H9 (cell line): ENCODE measurements around the gene ERAP2. TPM values are rescaled to one million over a fixed set of nuclear protein-coding genes. Genes with fewer than 3 reads are reported as not detected.

Source experiments
- DNase-seq: peaks from one replicate; pipeline ENCODE4 v3.0.0-alpha.2; 2017
- H2AFZ ChIP-seq: one replicate; pipeline ENCODE4 v1.6.1; 2013; ENCODE audit warnings: mild to moderate bottlenecking, low read length, control low read depth, moderate library complexity
- H2AK5ac ChIP-seq: 2 replicates; pipeline ENCODE4 v1.6.1; 2013; ENCODE audit warnings: low read length, control low read depth, mixed read lengths; ENCODE audit not compliant: insufficient read length
- H2BK120ac ChIP-seq: one replicate; pipeline ENCODE4 v1.6.1; 2013; ENCODE audit warnings: low read depth, mild to moderate bottlenecking, low read length, control low read depth, inconsistent platforms; ENCODE audit not compliant: poor library complexity, severe bottlenecking
- H2BK12ac ChIP-seq: 2 replicates; pipeline ENCODE4 v1.6.1; 2013; ENCODE audit warnings: low read length, control low read depth, mixed read lengths, low read depth; ENCODE audit not compliant: insufficient read length
- H2BK15ac ChIP-seq: 2 replicates; pipeline ENCODE4 v1.6.1; 2013; ENCODE audit warnings: low read depth, low read length, control low read depth
- H2BK20ac ChIP-seq: one replicate; pipeline ENCODE4 v1.6.1; 2013; ENCODE audit warnings: low read depth, mild to moderate bottlenecking, low read length, control low read depth, inconsistent platforms; ENCODE audit not compliant: poor library complexity, severe bottlenecking
- H2BK5ac ChIP-seq: 2 replicates; pipeline ENCODE4 v1.6.1; 2013; ENCODE audit warnings: low read length, control low read depth, mixed read lengths; ENCODE audit not compliant: insufficient read length
- H3K14ac ChIP-seq: 2 replicates; pipeline ENCODE4 v1.6.1; 2013; ENCODE audit warnings: low read length, control low read depth; ENCODE audit not compliant: insufficient read depth
- H3K18ac ChIP-seq: 2 replicates; pipeline ENCODE4 v1.6.1; 2013; ENCODE audit warnings: low read depth, mild to moderate bottlenecking, mixed read lengths, low read length, control low read depth; ENCODE audit not compliant: insufficient read length
- H3K23ac ChIP-seq: 2 replicates; pipeline ENCODE4 v1.6.1; 2013; ENCODE audit warnings: low read length, control low read depth, mixed read lengths, low read depth; ENCODE audit not compliant: insufficient read length
- H3K23me2 ChIP-seq: 2 replicates; pipeline ENCODE4 v1.6.1; 2013; ENCODE audit warnings: low read depth, mild to moderate bottlenecking, mixed read lengths, low read length, control low read depth; ENCODE audit not compliant: insufficient read length, poor library complexity, severe bottlenecking
- H3K27ac ChIP-seq: 2 replicates; pipeline ENCODE4 v1.5.1; 2013; ENCODE audit warnings: low read length, control low read depth, mixed read lengths, low read depth; ENCODE audit not compliant: insufficient read length
- H3K27me3 ChIP-seq: 2 replicates; pipeline ENCODE4 v1.6.1; 2013; ENCODE audit warnings: low read length, control low read depth, inconsistent platforms; ENCODE audit not compliant: insufficient read depth
- H3K4ac ChIP-seq: 2 replicates; pipeline ENCODE4 v1.6.1; 2013; ENCODE audit warnings: low read depth, mild to moderate bottlenecking, control low read depth, inconsistent platforms, low read length, moderate library complexity
- H3K4me1 ChIP-seq: 2 replicates; pipeline ENCODE4 v1.6.1; 2013; ENCODE audit warnings: low read length, control low read depth, inconsistent platforms; ENCODE audit not compliant: insufficient read depth
- H3K4me2 ChIP-seq: 2 replicates; pipeline ENCODE4 v1.6.1; 2013; ENCODE audit warnings: low read length, control low read depth, mixed read lengths; ENCODE audit not compliant: insufficient read length, insufficient read depth
- H3K56ac ChIP-seq: 2 replicates; pipeline ENCODE4 v1.6.1; 2013; ENCODE audit warnings: low read depth, mild to moderate bottlenecking, mixed read lengths, low read length, control low read depth; ENCODE audit not compliant: insufficient read length
- H3K79me1 ChIP-seq: 2 replicates; pipeline ENCODE4 v1.6.1; 2013; ENCODE audit warnings: low read depth, mild to moderate bottlenecking, moderate library complexity, low read length, control low read depth, inconsistent platforms; ENCODE audit not compliant: insufficient read depth, poor library complexity, severe bottlenecking
- H3K79me2 ChIP-seq: 2 replicates; pipeline ENCODE4 v1.6.1; 2013; ENCODE audit warnings: low read length, control low read depth, inconsistent platforms; ENCODE audit not compliant: insufficient read depth
- H3K9ac ChIP-seq: 2 replicates; pipeline ENCODE4 v1.6.1; 2013; ENCODE audit warnings: low read length, control low read depth, mixed read lengths; ENCODE audit not compliant: insufficient read length; ENCODE audit errors: extremely low read depth
- H3K9me3 ChIP-seq: one replicate; pipeline ENCODE4 v1.6.1; 2013; ENCODE audit warnings: low read depth, low read length, inconsistent platforms; ENCODE audit not compliant: control insufficient read depth
- H3T11ph ChIP-seq: one replicate; pipeline ENCODE4 v1.6.1; 2013; ENCODE audit warnings: mild to moderate bottlenecking, low read length, control low read depth, inconsistent platforms
- H4K20me1 ChIP-seq: one replicate; pipeline ENCODE4 v1.6.1; 2013; ENCODE audit not compliant: control insufficient read depth, insufficient read length, insufficient read depth
- H4K5ac ChIP-seq: 2 replicates; pipeline ENCODE4 v1.6.1; 2013; ENCODE audit warnings: low read depth, mild to moderate bottlenecking, mixed read lengths, low read length, control low read depth; ENCODE audit not compliant: insufficient read length
- H4K8ac ChIP-seq: replicated peaks from 2 replicates; pipeline ENCODE4 v1.6.1; 2013; ENCODE audit warnings: low read length, control low read depth, mixed read lengths, low read depth; ENCODE audit not compliant: insufficient read length
- H4K91ac ChIP-seq: 2 replicates; pipeline ENCODE4 v1.6.1; 2013; ENCODE audit warnings: low read depth, mild to moderate bottlenecking, moderate library complexity, mixed read lengths, low read length, control low read depth; ENCODE audit not compliant: insufficient read length
- H3K27ac Mint-ChIP-seq, 3 experiments: 2 replicates in 2 of 3; 3 replicates in 1 of 3; pipeline ENCODE4 v1.8.0; 2020 to 2021; ENCODE audit warnings: mixed read lengths in 3 of 3, mild to moderate bottlenecking in 1 of 3, moderate library complexity in 1 of 3
- H3K27me3 Mint-ChIP-seq: 2 replicates; pipeline ENCODE4 v1.8.0; 2021; ENCODE audit warnings: low read depth, mild to moderate bottlenecking, moderate library complexity, mixed read lengths
- H3K36me3 Mint-ChIP-seq, 3 experiments: 2 replicates in 2 of 3; 3 replicates in 1 of 3; pipeline ENCODE4 v1.8.0; 2020 to 2021; ENCODE audit warnings: low read depth in 3 of 3, mixed read lengths in 3 of 3; ENCODE audit not compliant: insufficient read depth in 1 of 3
- H3K4me1 Mint-ChIP-seq, 2 experiments: 2 replicates each; pipeline ENCODE4 v1.8.0; 2020; ENCODE audit warnings: mixed read lengths in 2 of 2
- H3K4me3 Mint-ChIP-seq, 2 experiments: 2 replicates in 1 of 2; 3 replicates in 1 of 2; pipeline ENCODE4 v1.8.0; 2020 to 2021; ENCODE audit warnings: mild to moderate bottlenecking in 2 of 2, mixed read lengths in 2 of 2, moderate library complexity in 1 of 2
- H3K9me3 Mint-ChIP-seq, 2 experiments: 2 replicates in 1 of 2; 3 replicates in 1 of 2; pipeline ENCODE4 v1.8.0; 2020; ENCODE audit warnings: mild to moderate bottlenecking in 2 of 2, mixed read lengths in 2 of 2, moderate library complexity in 1 of 2
- WGBS: extraction: QIAGEN DNeasy Blood & Tissue Kit; methylation state at CpG from one replicate; pipeline ENCODE4 v1.1.7; 2013; ENCODE audit warnings: missing lambda C conversion rate, low lambda C conversion rate, mixed read lengths; ENCODE audit not compliant: insufficient read length; ENCODE audit errors: extremely low coverage; 5-methylcytosine and 5-hydroxymethylcytosine counted together
- total RNA-seq: library from RNA; stranded (reverse); gene quantifications from 2 replicates; pipeline ENCODE4 v1.2.1, GENCODE V29; 2021
- TF ChIP-seq, protein P1 (sequence below): fragments of 200-600 bp; sonication (generic); conservative IDR thresholded peaks from 3 replicates; pipeline ENCODE4 v1.8.0; 2021; ENCODE audit warnings: antibody characterized with exemption, mild to moderate bottlenecking

Gene ERAP2
- total RNA-seq, 1 experiment from 2014 or later, result 0.09 TPM

DNA sequence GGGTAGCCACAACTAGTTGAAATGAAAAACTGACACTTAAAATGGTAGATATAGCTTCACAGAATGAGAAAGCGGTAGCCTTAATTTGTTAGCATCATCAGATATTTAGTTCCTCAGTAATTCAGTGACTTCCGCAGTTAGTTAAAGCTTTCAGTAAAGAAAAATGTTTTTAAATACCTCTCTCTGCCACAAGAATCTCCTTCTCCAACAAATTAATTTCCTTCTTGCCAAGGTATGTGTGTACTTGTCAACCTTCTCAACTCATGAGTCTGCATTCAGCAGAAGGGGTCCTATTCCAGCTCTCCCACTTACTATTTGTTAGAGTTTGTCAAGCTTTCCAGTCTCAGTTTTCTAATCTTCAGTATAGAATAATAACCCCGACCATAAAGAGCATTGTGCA lies 42.3 kb upstream of the ERAP2 start:
- no peak overlapping the region for H3K23ac ChIP-seq
- no peak overlapping the region for H3K4ac ChIP-seq
- no peak overlapping the region for H3K4me3 Mint-ChIP-seq
- H3K79me1 ChIP-seq, result no peaks in the 10 kb centered on the region
- H3T11ph ChIP-seq, result no peak overlapping the region
- H3K36me3 Mint-ChIP-seq, result no peaks in the 10 kb centered on the region
- no peak overlapping the region for H3K4me2 ChIP-seq
- no peak overlapping the region for H3K27ac ChIP-seq
- no peak overlapping the region for H2BK12ac ChIP-seq
- H3K4me1 Mint-ChIP-seq, result peaks cover 0 to 5% of the 10 kb centered on the region in 2 experiments; a peak in 1 of 4 replicates
- no peaks in the 10 kb centered on the region for H3K27me3 ChIP-seq
- H2BK15ac ChIP-seq, result no peak overlapping the region
- no peak overlapping the region for H3K18ac ChIP-seq
- no peak overlapping the region for H2BK20ac ChIP-seq
- H2AK5ac ChIP-seq, result no peak overlapping the region
- H4K20me1 ChIP-seq, result no peaks in the 10 kb centered on the region
- no peak for DNase-seq
- H3K9me3 Mint-ChIP-seq, result no peaks in the 10 kb centered on the region; a peak in 1 of 5 replicates
- no peak overlapping the region for H4K91ac ChIP-seq
- H3K27ac Mint-ChIP-seq, result no peak overlapping the region
- H4K8ac ChIP-seq, result no peak overlapping the region
- no peak overlapping the region for H3K9ac ChIP-seq
- no peaks in the 10 kb centered on the region for H3K23me2 ChIP-seq
- H3K4me1 ChIP-seq, result no peaks in the 10 kb centered on the region
- TF ChIP-seq, protein P1, sequence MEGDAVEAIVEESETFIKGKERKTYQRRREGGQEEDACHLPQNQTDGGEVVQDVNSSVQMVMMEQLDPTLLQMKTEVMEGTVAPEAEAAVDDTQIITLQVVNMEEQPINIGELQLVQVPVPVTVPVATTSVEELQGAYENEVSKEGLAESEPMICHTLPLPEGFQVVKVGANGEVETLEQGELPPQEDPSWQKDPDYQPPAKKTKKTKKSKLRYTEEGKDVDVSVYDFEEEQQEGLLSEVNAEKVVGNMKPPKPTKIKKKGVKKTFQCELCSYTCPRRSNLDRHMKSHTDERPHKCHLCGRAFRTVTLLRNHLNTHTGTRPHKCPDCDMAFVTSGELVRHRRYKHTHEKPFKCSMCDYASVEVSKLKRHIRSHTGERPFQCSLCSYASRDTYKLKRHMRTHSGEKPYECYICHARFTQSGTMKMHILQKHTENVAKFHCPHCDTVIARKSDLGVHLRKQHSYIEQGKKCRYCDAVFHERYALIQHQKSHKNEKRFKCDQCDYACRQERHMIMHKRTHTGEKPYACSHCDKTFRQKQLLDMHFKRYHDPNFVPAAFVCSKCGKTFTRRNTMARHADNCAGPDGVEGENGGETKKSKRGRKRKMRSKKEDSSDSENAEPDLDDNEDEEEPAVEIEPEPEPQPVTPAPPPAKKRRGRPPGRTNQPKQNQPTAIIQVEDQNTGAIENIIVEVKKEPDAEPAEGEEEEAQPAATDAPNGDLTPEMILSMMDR, result no peak
- no peaks in the 10 kb centered on the region for H3K9me3 ChIP-seq
- H3K27me3 Mint-ChIP-seq, result peaks cover 3% of the 10 kb centered on the region; the same call in 1 of the 2 replicates
- H3K79me2 ChIP-seq, result no peaks in the 10 kb centered on the region
- H2AFZ ChIP-seq, result no peak overlapping the region
- no CpG with 5 or more reads among the region's 3 CpGs for WGBS
- no peak overlapping the region for H3K56ac ChIP-seq
- H2BK120ac ChIP-seq, result no peak overlapping the region
- no peak overlapping the region for H2BK5ac ChIP-seq
- H4K5ac ChIP-seq, result no peak overlapping the region
- H3K14ac ChIP-seq, result no peak overlapping the region
